IMR-90 (cell line): Measurements from ENCODE around the gene MUTYH. TPM values are rescaled to one million over a fixed set of nuclear protein-coding genes. Genes with fewer than 3 reads are reported as not detected.

Experiments used
- ATAC-seq: fragments of 200-7000 bp; cut with Tn5 transposase; 2 replicates; pipeline ENCODE4 v1.9.1; 2020; ENCODE audit warnings: low read depth, mild to moderate bottlenecking, moderate library complexity
- BruUV-seq: library from RNA; stranded (reverse); fragments of 400-500 nt; replicated peaks from 2 replicates; lab custom pipeline; 2021; lab: Mats Ljungman, UMichigan
- CTCF ChIA-PET: fragments of 300-600 bp; formaldehyde crosslinking; extraction: SDS; loops from one replicate; lab custom pipeline; 2021; ENCODE audit warnings: antibody characterized with exemption; lab: Yijun Ruan, JAX
- POLR2A ChIA-PET: fragments of 300-600 bp; sonication (Branson Sonifier 250); formaldehyde crosslinking; loops from one replicate; lab custom pipeline; 2022; ENCODE audit warnings: antibody characterized with exemption; ENCODE audit not compliant: unreplicated experiment; lab: Charles Lee
- DNase-seq: peaks from one replicate; pipeline ENCODE4 v3.0.0; 2013
- H2AFZ ChIP-seq: replicated peaks from 2 replicates; pipeline ENCODE3; 2013; ENCODE audit warnings: low read length, mild to moderate bottlenecking; ENCODE audit not compliant: poor library complexity
- H2AK5ac ChIP-seq: 2 replicates; pipeline ENCODE4 v1.6.1; 2013; ENCODE audit warnings: low read depth, low read length, inconsistent platforms
- H2AK9ac ChIP-seq: replicated peaks from 2 replicates; pipeline ENCODE3; 2013; ENCODE audit warnings: mild to moderate bottlenecking, low read depth, low read length, moderate library complexity; ENCODE audit not compliant: poor library complexity
- H2BK120ac ChIP-seq: 2 replicates; pipeline ENCODE4 v1.6.1; 2013; ENCODE audit warnings: low read depth, low read length, inconsistent platforms
- H2BK15ac ChIP-seq: 3 replicates; pipeline ENCODE4 v1.6.1; 2013; ENCODE audit warnings: low read depth, low read length, inconsistent platforms
- H2BK20ac ChIP-seq: 2 replicates; pipeline ENCODE4 v1.6.1; 2013; ENCODE audit warnings: low read depth, mild to moderate bottlenecking, inconsistent platforms, low read length, moderate library complexity
- H2BK5ac ChIP-seq: 2 replicates; pipeline ENCODE4 v1.6.1; 2013; ENCODE audit warnings: mild to moderate bottlenecking, low read depth, low read length, inconsistent platforms; ENCODE audit not compliant: poor library complexity, severe bottlenecking
- H3K14ac ChIP-seq: replicated peaks from 2 replicates; pipeline ENCODE4 v1.6.1; 2013; ENCODE audit warnings: low read depth, low read length, inconsistent platforms
- H3K18ac ChIP-seq: 2 replicates; pipeline ENCODE4 v1.6.1; 2013; ENCODE audit warnings: low read depth, low read length, control low read depth
- H3K23ac ChIP-seq: 2 replicates; pipeline ENCODE4 v1.6.1; 2013; ENCODE audit warnings: low read depth, low read length, inconsistent platforms
- H3K27ac ChIP-seq: 2 replicates; pipeline ENCODE4 v1.5.1; 2013; ENCODE audit warnings: mild to moderate bottlenecking, control low read depth, low read length; ENCODE audit not compliant: insufficient read depth
- H3K27me3 ChIP-seq: 2 replicates; pipeline ENCODE4 v1.6.1; 2013; ENCODE audit warnings: low read length; ENCODE audit not compliant: control insufficient read depth, insufficient read depth
- H3K36me3 ChIP-seq: 2 replicates; pipeline ENCODE4 v1.6.1; 2013; ENCODE audit warnings: low read length, mixed read lengths; ENCODE audit not compliant: control insufficient read depth, insufficient read depth
- H3K4ac ChIP-seq: 2 replicates; pipeline ENCODE4 v1.6.1; 2013; ENCODE audit warnings: low read depth, low read length, inconsistent platforms
- H3K4me1 ChIP-seq: 2 replicates; pipeline ENCODE4 v1.6.1; 2013; ENCODE audit warnings: low read length, mixed read lengths; ENCODE audit not compliant: control insufficient read depth, insufficient read depth
- H3K4me2 ChIP-seq: 2 replicates; pipeline ENCODE4 v1.6.1; 2013; ENCODE audit warnings: low read depth, mild to moderate bottlenecking, control low read depth, low read length, moderate library complexity
- H3K4me3 ChIP-seq: 2 replicates; pipeline ENCODE4 v1.5.1; 2013; ENCODE audit warnings: low read depth, mild to moderate bottlenecking, control low read depth, low read length, moderate library complexity; ENCODE audit not compliant: insufficient read depth
- H3K56ac ChIP-seq: 2 replicates; pipeline ENCODE4 v1.6.1; 2013; ENCODE audit warnings: low read length, inconsistent platforms; ENCODE audit not compliant: insufficient read depth; ENCODE audit errors: extremely low read depth
- H3K79me1 ChIP-seq, 2 experiments: 2 replicates each; pipeline ENCODE4 v1.6.1; 2013; ENCODE audit warnings: low read length in 2 of 2, inconsistent platforms in 1 of 2, low read depth in 1 of 2
- H3K9ac ChIP-seq: 2 replicates; pipeline ENCODE4 v1.6.1; 2013; ENCODE audit warnings: low read depth, low read length, control low read depth
- H3K9me1 ChIP-seq: 2 replicates; pipeline ENCODE4 v1.6.1; 2013; ENCODE audit warnings: low read length, inconsistent platforms; ENCODE audit not compliant: insufficient read depth
- H3K9me3 ChIP-seq: 2 replicates; pipeline ENCODE4 v1.6.1; 2013; ENCODE audit warnings: low read length; ENCODE audit not compliant: control insufficient read depth, insufficient read depth
- H4K20me1 ChIP-seq: 2 replicates; pipeline ENCODE4 v1.6.1; 2013; ENCODE audit warnings: low read length, inconsistent platforms; ENCODE audit not compliant: insufficient read depth
- H4K5ac ChIP-seq: 2 replicates; pipeline ENCODE4 v1.6.1; 2013; ENCODE audit warnings: mild to moderate bottlenecking, low read depth, low read length, control low read depth
- H4K8ac ChIP-seq, 2 experiments: 2 replicates each; pipeline ENCODE4 v1.6.1; 2013; ENCODE audit warnings: low read depth in 2 of 2, low read length in 2 of 2, control low read depth in 1 of 2, inconsistent platforms in 1 of 2
- H4K91ac ChIP-seq: 2 replicates; pipeline ENCODE4 v1.6.1; 2013; ENCODE audit warnings: low read depth, low read length, inconsistent platforms; ENCODE audit not compliant: insufficient read depth
- CEBPB ChIP-seq: IDR thresholded peaks from 2 replicates; pipeline ENCODE4 v1.6.1; 2012; ENCODE audit warnings: low read depth, low read length, improper control_type of control experiment
- CHD1 ChIP-seq: IDR thresholded peaks from 2 replicates; pipeline ENCODE4 v1.6.1; 2012; ENCODE audit warnings: low read depth, low read length, improper control_type of control experiment
- FOS ChIP-seq: fragments of 150-350 bp; IDR thresholded peaks from 2 replicates; pipeline ENCODE4 v1.6.1; 2016; ENCODE audit warnings: low read depth, low read length
- MAFK ChIP-seq: IDR thresholded peaks from 2 replicates; pipeline ENCODE4 v1.6.1; 2012; ENCODE audit warnings: low read depth, low read length, improper control_type of control experiment
- MAZ ChIP-seq: IDR thresholded peaks from 2 replicates; pipeline ENCODE4 v1.6.1; 2012; ENCODE audit warnings: low read depth, mild to moderate bottlenecking, low read length, improper control_type of control experiment, moderate library complexity, borderline replicate concordance
- MXI1 ChIP-seq: IDR thresholded peaks from 2 replicates; pipeline ENCODE4 v1.6.1; 2012; ENCODE audit warnings: low read depth, mild to moderate bottlenecking, low read length, moderate library complexity, borderline replicate concordance
- NFE2L2 ChIP-seq: fragments of 150-350 bp; IDR thresholded peaks from 2 replicates; pipeline ENCODE4 v1.6.1; 2016; ENCODE audit warnings: low read depth, mild to moderate bottlenecking, low read length
- POLR2A ChIP-seq: IDR thresholded peaks from 2 replicates; pipeline ENCODE4 v1.6.1; 2012; ENCODE audit warnings: mild to moderate bottlenecking, low read depth, low read length
- RAD21 ChIP-seq: IDR thresholded peaks from 2 replicates; pipeline ENCODE4 v1.6.1; 2012; ENCODE audit warnings: low read length, improper control_type of control experiment
- RFX5 ChIP-seq: IDR thresholded peaks from 2 replicates; pipeline ENCODE4 v1.8.0; 2012; ENCODE audit warnings: low read depth, mild to moderate bottlenecking, low read length, moderate library complexity
- SMC3 ChIP-seq: fragments of 150-350 bp; IDR thresholded peaks from 2 replicates; pipeline ENCODE4 v1.6.1; 2016; ENCODE audit warnings: low read depth, mild to moderate bottlenecking, antibody characterized with exemption, low read length, moderate library complexity
- WGBS, 2 experiments: methylation state at CpG; one replicate each; pipeline versions ENCODE4 v1.1.5 to v1.1.7; 2013; ENCODE audit warnings: missing lambda C conversion rate in 2 of 2; ENCODE audit not compliant: insufficient read length in 1 of 2; ENCODE audit errors: extremely low coverage in 2 of 2; 5-methylcytosine and 5-hydroxymethylcytosine counted together
- dilution Hi-C: fragments of 300-500 bp; cut with HindIII; formaldehyde crosslinking; loops from one replicate; pipeline ENCODE4 v1.14.3; 2018; ENCODE audit warnings: low sequenced_read_pairs; ENCODE audit not compliant: unreplicated experiment
- in situ Hi-C: fragments of 300-500 bp; cut with MboI; formaldehyde crosslinking; loops from 3 replicates; pipeline ENCODE4 v1.14.3; 2019; ENCODE audit warnings: low sequenced_read_pairs, inconsistent platforms, mixed read lengths
- intact Hi-C: fragments of 100-400 bp; cut with micrococcal nuclease; formaldehyde crosslinking; loops from 2 replicates; pipeline ENCODE4 v1.10.0; 2022
- polyA plus RNA-seq, 3 experiments: library from polyadenylated mRNA; depleted of rRNA; stranded (reverse); fragments of >200 nt; gene quantifications; 2 replicates each; pipeline ENCODE4 v1.2.3, GENCODE V29; 2012; ENCODE audit warnings: low replicate concordance in 1 of 3
- total RNA-seq: library from RNA; depleted of rRNA; stranded (reverse); fragments of >200 nt; gene quantifications from 2 replicates; pipeline ENCODE4 v1.2.3, GENCODE V29; 2012

Gene MUTYH
- total and polyA plus RNA-seq, 2 of the 4 experiments (the other 2 are of a cell fraction), result 9.1 to 14.6 TPM

DNA sequence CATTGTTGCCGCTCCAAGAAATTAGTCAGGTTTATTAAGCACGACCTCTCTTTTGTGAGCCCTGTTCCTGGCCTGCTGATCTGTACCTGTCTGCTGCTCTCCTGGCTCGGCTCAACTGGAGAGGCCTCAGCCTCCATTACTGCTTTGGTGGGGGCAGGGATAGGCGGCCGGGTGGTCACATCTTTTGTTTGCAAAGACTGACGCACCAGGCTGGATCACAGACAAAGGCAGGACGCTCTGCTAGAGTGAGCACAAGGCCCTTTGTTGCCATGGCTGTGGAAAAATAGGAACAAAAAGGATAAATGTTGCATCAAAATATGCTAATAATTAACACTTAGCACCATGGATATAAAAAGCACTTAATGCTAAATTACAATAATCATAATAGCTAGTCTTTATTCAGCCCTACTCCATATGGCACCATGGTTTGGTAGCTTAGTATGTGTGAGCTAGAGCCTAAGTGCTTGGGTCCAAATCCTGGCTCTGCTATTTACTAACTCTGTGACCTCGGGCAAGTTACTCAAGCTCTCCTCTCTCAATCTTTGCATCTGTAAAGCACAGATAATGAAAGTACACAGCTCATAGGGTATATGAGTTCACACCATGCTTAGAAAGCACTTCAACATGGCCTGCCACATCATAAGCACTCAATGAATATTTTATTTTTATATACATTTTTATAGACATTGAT, 42.4 kb downstream of the MUTYH start:
- BruUV-seq, result no TSS peak
- dilution Hi-C loops, result no loop called here
- WGBS, 2 experiments, result 81% methylated on average over 2 of the region's 8 CpGs; no CpG with 5 or more reads in 1 of the 2 experiments

More for the DNA sequence above, 42.4 kb downstream of the MUTYH start:
- H3K23ac ChIP-seq, result no peak overlapping the region
- CTCF ChIA-PET, result interaction anchor here (1.5 to 7.2 kb wide), 3 partner anchors 279 to 284 kb away, joined by 7 to 53 read pairs (median 9); no protein-coding TSS in a partner anchor
- POLR2A ChIA-PET, result interaction anchor here (1.2 kb wide), 1 partner anchor 279 kb away, joined by 4 read pairs; no protein-coding TSS in a partner anchor
- no peak overlapping the region for H3K18ac ChIP-seq
- DNase-seq (no peak), ATAC-seq (no peak)
- intact Hi-C loops (no loop called here), in situ Hi-C loops (no loop called here)
- H3K4ac ChIP-seq, result no peak overlapping the region
- H2BK120ac ChIP-seq, result no peak overlapping the region
- H4K20me1 ChIP-seq, result no peaks in the 10 kb centered on the region
- no peak overlapping the region for H3K56ac ChIP-seq
- H3K27me3 ChIP-seq, result no peaks in the 10 kb centered on the region
- no peak overlapping the region for H2AK5ac ChIP-seq
- H3K14ac ChIP-seq, result no peak overlapping the region
- H3K4me2 ChIP-seq, result no peak overlapping the region
- H2BK5ac ChIP-seq, result no peak overlapping the region
- no peak overlapping the region for H4K91ac ChIP-seq
- H3K9me3 ChIP-seq, result no peaks in the 10 kb centered on the region
- no peak overlapping the region for H2BK15ac ChIP-seq
- H4K8ac ChIP-seq, result no peak overlapping the region
- no peak overlapping the region for H2AK9ac ChIP-seq
- H3K4me3 ChIP-seq, result no peak overlapping the region
- H3K9me1 ChIP-seq, result peaks cover 3% of the 10 kb centered on the region; the same call in 1 of the 2 replicates
- H3K27ac ChIP-seq, result no peak overlapping the region
- H4K5ac ChIP-seq, result no peak overlapping the region
- TF ChIP-seq NFE2L2 (no peak), RFX5 (no peak), POLR2A (no peak), CHD1 (no peak), CEBPB (no peak), MAFK (no peak), FOS (no peak), MXI1 (no peak), MAZ (no peak), SMC3 (no peak), RAD21 (no peak)
- no peak overlapping the region for H2BK20ac ChIP-seq
- no peak overlapping the region for H3K9ac ChIP-seq
- no peaks in the 10 kb centered on the region for H3K4me1 ChIP-seq
- no peaks in the 10 kb centered on the region for H3K79me1 ChIP-seq
- no peaks in the 10 kb centered on the region for H3K36me3 ChIP-seq
- no peak overlapping the region for H2AFZ ChIP-seq
